Measurements from ENCODE around the gene HYDIN. TPM values are rescaled to one million over a fixed set of nuclear protein-coding genes. Genes with fewer than 3 reads are reported as not detected.

The HYDIN gene
- total and polyA plus RNA-seq, 2 donors (not counting 1 experiment from before 2014, with no cell fraction given): 0.54 to 1.7 TPM

DNA sequence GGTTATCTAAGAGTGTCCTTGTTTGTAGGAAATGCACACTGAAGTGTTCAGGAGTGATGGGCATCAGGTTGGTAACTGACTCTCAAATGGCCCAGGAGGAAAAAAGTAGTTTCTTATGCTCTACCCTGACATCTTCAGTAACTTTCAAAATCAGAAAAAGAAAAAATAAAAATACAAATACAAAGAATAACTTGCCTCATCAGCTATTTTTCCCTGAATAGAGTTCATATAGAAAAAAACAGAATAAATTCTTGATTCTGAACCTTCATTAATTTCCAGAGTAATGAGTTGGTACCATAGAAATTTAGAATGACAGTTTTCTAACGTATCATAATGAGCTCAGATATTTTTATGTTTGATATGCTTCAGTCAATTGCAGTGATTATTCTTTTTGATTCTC lies 27.2 kb upstream of the HYDIN start:
- no peaks in the 10 kb centered on the region for H4K20me1 ChIP-seq (ENCODE audit: control insufficient read depth, extremely low read depth, insufficient read depth, low read length)
- DNase-seq (ENCODE audit: low read depth in 2 of 2): no peak
- H3K4me3 ChIP-seq (replicated peaks in 1 of 4; ENCODE audit: control extremely low read depth in 1 of 4, insufficient read depth in 1 of 4, low read depth in 3 of 4, low read length in 4 of 4): no peak overlapping the region
- H3K27ac ChIP-seq (ENCODE audit: insufficient read depth, low read length): no peak overlapping the region
- H3K4me2 ChIP-seq (ENCODE audit: extremely low read depth, insufficient read depth, low read length): no peak overlapping the region
- no peaks in the 10 kb centered on the region for H3K79me2 ChIP-seq (ENCODE audit: control insufficient read depth, insufficient read depth, low read length)
- H2AFZ ChIP-seq (ENCODE audit: low read length): no peak overlapping the region
- H3K4me1 ChIP-seq (ENCODE audit: control insufficient read depth, extremely low read depth, insufficient read depth, low read length): no peaks in the 10 kb centered on the region
- no peaks in the 10 kb centered on the region for H3K9me3 ChIP-seq (ENCODE audit: control insufficient read depth, insufficient read depth, low read depth, low read length)
- H3K9ac ChIP-seq (ENCODE audit: insufficient read depth, low read length): no peak overlapping the region
- no peaks in the 10 kb centered on the region for H3K27me3 ChIP-seq (ENCODE audit: control insufficient read depth, insufficient read depth, low read length)
- TF ChIP-seq EZH2 (IDR thresholded peaks at IDR 0.05; ENCODE audit: low read length, missing control alignments) (no peak), CTCF (conservative IDR thresholded peaks at IDR 0.05 in 1 of 2, IDR thresholded peaks at IDR 0.05 in 1 of 2; ENCODE audit: low read depth in 1 of 2, low read length in 2 of 2) (no peak)
- H3K36me3 ChIP-seq (ENCODE audit: control insufficient read depth, insufficient read depth, low read length): no peaks in the 10 kb centered on the region

GRCh38 chr16:71255721-71256120 lies 25.2 kb upstream of the HYDIN start:
- no peak for TF ChIP-seq EZH2 (IDR thresholded peaks at IDR 0.05; ENCODE audit: low read length, missing control alignments)
- TF ChIP-seq CTCF (conservative IDR thresholded peaks at IDR 0.05 in 1 of 2, IDR thresholded peaks at IDR 0.05 in 1 of 2; ENCODE audit: low read depth in 1 of 2, low read length in 2 of 2): no peak
- no peak overlapping the region for H3K4me3 ChIP-seq (replicated peaks in 1 of 4; ENCODE audit: control extremely low read depth in 1 of 4, insufficient read depth in 1 of 4, low read depth in 3 of 4, low read length in 4 of 4)
- DNase-seq (ENCODE audit: low read depth in 2 of 2): no peak
- H3K4me2 ChIP-seq (ENCODE audit: extremely low read depth, insufficient read depth, low read length): no peak overlapping the region
- no peaks in the 10 kb centered on the region for H4K20me1 ChIP-seq (ENCODE audit: control insufficient read depth, extremely low read depth, insufficient read depth, low read length)
- no peak overlapping the region for H3K27ac ChIP-seq (ENCODE audit: insufficient read depth, low read length)
- H2AFZ ChIP-seq (ENCODE audit: low read length): no peak overlapping the region
- H3K9ac ChIP-seq (ENCODE audit: insufficient read depth, low read length): no peak overlapping the region
- no peaks in the 10 kb centered on the region for H3K27me3 ChIP-seq (ENCODE audit: control insufficient read depth, insufficient read depth, low read length)
- no peaks in the 10 kb centered on the region for H3K79me2 ChIP-seq (ENCODE audit: control insufficient read depth, insufficient read depth, low read length)
- H3K36me3 ChIP-seq (ENCODE audit: control insufficient read depth, insufficient read depth, low read length): no peaks in the 10 kb centered on the region
- no peaks in the 10 kb centered on the region for H3K4me1 ChIP-seq (ENCODE audit: control insufficient read depth, extremely low read depth, insufficient read depth, low read length)
- H3K9me3 ChIP-seq (ENCODE audit: control insufficient read depth, insufficient read depth, low read depth, low read length): no peaks in the 10 kb centered on the region

DNA sequence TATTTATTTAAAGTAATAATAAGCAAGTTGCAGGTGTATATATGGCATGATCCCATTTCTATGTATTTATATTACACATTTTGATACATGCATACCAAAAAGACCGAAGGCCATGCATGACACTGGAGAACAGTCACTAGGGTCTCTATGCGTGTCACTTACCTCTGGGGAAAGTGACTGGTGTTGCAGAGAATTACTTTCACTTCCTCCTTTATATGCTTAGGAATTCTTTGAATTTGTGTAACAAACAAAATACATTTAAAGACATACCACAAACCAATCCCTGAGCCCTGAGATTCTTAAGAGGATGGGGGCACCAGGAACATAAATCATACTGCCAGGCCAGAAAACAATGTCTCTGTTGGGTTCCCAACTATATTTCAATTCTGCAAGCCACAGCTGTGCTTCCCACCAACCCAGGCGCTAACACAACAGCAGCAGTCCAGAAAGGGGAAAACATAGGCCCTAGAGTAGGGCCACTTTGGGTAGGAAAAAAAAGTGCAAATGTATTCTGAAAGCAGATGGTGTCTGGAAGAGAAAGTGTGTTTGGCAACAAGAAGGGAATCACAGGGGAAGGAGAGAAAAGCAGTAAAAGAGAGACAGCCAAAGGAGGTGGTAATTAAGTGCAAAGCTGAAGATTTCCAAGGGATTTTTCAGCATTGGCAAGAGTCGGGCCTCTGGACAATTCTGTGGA lies 24.5 kb upstream of the HYDIN start:
- Histone ChIP-seq H2AFZ (ENCODE audit: low read length) (no peak overlapping the region), H3K27ac (ENCODE audit: insufficient read depth, low read length) (no peak overlapping the region), H3K36me3 (ENCODE audit: control insufficient read depth, insufficient read depth, low read length) (no peaks in the 10 kb centered on the region), H3K9ac (ENCODE audit: insufficient read depth, low read length) (no peak overlapping the region), H3K4me1 (ENCODE audit: control insufficient read depth, extremely low read depth, insufficient read depth, low read length) (no peaks in the 10 kb centered on the region), H3K79me2 (ENCODE audit: control insufficient read depth, insufficient read depth, low read length) (no peaks in the 10 kb centered on the region), H3K9me3 (ENCODE audit: control insufficient read depth, insufficient read depth, low read depth, low read length) (no peaks in the 10 kb centered on the region), H3K4me3 (replicated peaks in 1 of 4; ENCODE audit: control extremely low read depth in 1 of 4, insufficient read depth in 1 of 4, low read depth in 3 of 4, low read length in 4 of 4) (no peak overlapping the region), H3K4me2 (ENCODE audit: extremely low read depth, insufficient read depth, low read length) (no peak overlapping the region), H4K20me1 (ENCODE audit: control insufficient read depth, extremely low read depth, insufficient read depth, low read length) (no peaks in the 10 kb centered on the region), H3K27me3 (ENCODE audit: control insufficient read depth, insufficient read depth, low read length) (no peaks in the 10 kb centered on the region)
- TF ChIP-seq CTCF (conservative IDR thresholded peaks at IDR 0.05 in 1 of 2, IDR thresholded peaks at IDR 0.05 in 1 of 2; ENCODE audit: low read depth in 1 of 2, low read length in 2 of 2): no peak
- TF ChIP-seq EZH2 (IDR thresholded peaks at IDR 0.05; ENCODE audit: low read length, missing control alignments): no peak
- DNase-seq (ENCODE audit: low read depth in 2 of 2): no peak

All from fibroblast of lung (primary cell).